ENCODE results near the gene FUT2. TPM values are rescaled to one million over a fixed set of nuclear protein-coding genes. Genes with fewer than 3 reads are reported as not detected.
"Not testable (repeated sequence)": the region's sequence is repeated elsewhere in the genome, so short reads cannot be mapped to it uniquely, and the experiment has no call there.

FUT2 gene
- total RNA-seq, 1 experiment from 2014 or later: not detected

GRCh38 chr19:48665786-48666185, 30.0 kb upstream of the FUT2 start:
- no peaks in the 10 kb centered on the region for H3K36me3 ChIP-seq
- no peaks in the 10 kb centered on the region for H3K9me3 ChIP-seq
- DNase-seq: no peak
- no peaks in the 10 kb centered on the region for H3K27me3 ChIP-seq
- no peak overlapping the region for H3K4me3 ChIP-seq

- Histone ChIP-seq H3K9me3 (no peaks in the 10 kb centered on the region), H3K4me3 (no peak overlapping the region), H3K27me3 (no peaks in the 10 kb centered on the region), H3K36me3 (no peaks in the 10 kb centered on the region)
- no peak for DNase-seq
These were observed 27.4 kb upstream of the FUT2 start for GRCh38 chr19:48668332-48668731.

GRCh38 chr19:48668761-48669160, 27.0 kb upstream of the FUT2 start:
- Histone ChIP-seq H3K27me3 (no peaks in the 10 kb centered on the region), H3K36me3 (no peaks in the 10 kb centered on the region), H3K9me3 (no peaks in the 10 kb centered on the region), H3K4me3 (no peak overlapping the region)
- DNase-seq: no peak

GRCh38 chr19:48669903-48670668, 25.7 kb upstream of the FUT2 start:
- Histone ChIP-seq H3K9me3 (no peaks in the 10 kb centered on the region), H3K4me3 (no peak overlapping the region), H3K27me3 (no peaks in the 10 kb centered on the region), H3K36me3 (no peaks in the 10 kb centered on the region)
- DNase-seq: no peak

- H3K27me3 ChIP-seq: no peaks in the 10 kb centered on the region
- H3K36me3 ChIP-seq: no peaks in the 10 kb centered on the region
- H3K4me3 ChIP-seq: no peak overlapping the region
- no peaks in the 10 kb centered on the region for H3K9me3 ChIP-seq
- DNase-seq: no peak
These were observed 24.9 kb upstream of the FUT2 start for GRCh38 chr19:48670699-48671445.

- Histone ChIP-seq H3K36me3 (no peaks in the 10 kb centered on the region), H3K4me3 (no peak overlapping the region), H3K27me3 (no peaks in the 10 kb centered on the region), H3K9me3 (no peaks in the 10 kb centered on the region)
- no peak for DNase-seq
These were observed 24.2 kb upstream of the FUT2 start for GRCh38 chr19:48671446-48671995.

GRCh38 chr19:48672994-48673393, 22.8 kb upstream of the FUT2 start, which contains the start of gene NTN5:
NTN5 (minus strand) TSS chr19:48673017; CDS start chr19:48670986, 2,031 bp downstream.
- H3K27me3 ChIP-seq: no peaks in the 10 kb centered on the region
- no peaks in the 10 kb centered on the region for H3K9me3 ChIP-seq
- no peak within 1 kb of the TSS for H3K4me3 ChIP-seq
- H3K36me3 ChIP-seq: no peaks in the 10 kb centered on the region
- DNase-seq: no peak

GRCh38 chr19:48673436-48674100, 22.2 kb upstream of the FUT2 start:
- no peaks in the 10 kb centered on the region for H3K36me3 ChIP-seq
- no peaks in the 10 kb centered on the region for H3K9me3 ChIP-seq
- no peak overlapping the region for H3K4me3 ChIP-seq
- no peak for DNase-seq
- H3K27me3 ChIP-seq: no peaks in the 10 kb centered on the region

GRCh38 chr19:48674216-48674809, 21.5 kb upstream of the FUT2 start:
- no peaks in the 10 kb centered on the region for H3K27me3 ChIP-seq
- H3K36me3 ChIP-seq: no peaks in the 10 kb centered on the region
- H3K4me3 ChIP-seq: no peak overlapping the region
- no peaks in the 10 kb centered on the region for H3K9me3 ChIP-seq
- DNase-seq: no peak

- Histone ChIP-seq H3K4me3 (no peak overlapping the region), H3K36me3 (no peaks in the 10 kb centered on the region), H3K27me3 (no peaks in the 10 kb centered on the region), H3K9me3 (no peaks in the 10 kb centered on the region)
- peak; percentile 80 for DNase-seq
These were observed 20.6 kb upstream of the FUT2 start for GRCh38 chr19:48674921-48675824.

GRCh38 chr19:48676487-48676886, 19.3 kb upstream of the FUT2 start:
- H3K27me3 ChIP-seq: no peaks in the 10 kb centered on the region
- H3K4me3 ChIP-seq: no peak overlapping the region
- no peak for DNase-seq
- H3K9me3 ChIP-seq: no peaks in the 10 kb centered on the region
- no peaks in the 10 kb centered on the region for H3K36me3 ChIP-seq

GRCh38 chr19:48676887-48677286, 18.9 kb upstream of the FUT2 start:
- H3K9me3 ChIP-seq: no peaks in the 10 kb centered on the region
- H3K4me3 ChIP-seq: no peak overlapping the region
- H3K27me3 ChIP-seq: no peaks in the 10 kb centered on the region
- no peaks in the 10 kb centered on the region for H3K36me3 ChIP-seq
- no peak for DNase-seq

- H3K9me3 ChIP-seq: no peaks in the 10 kb centered on the region
- H3K36me3 ChIP-seq: no peaks in the 10 kb centered on the region
- H3K27me3 ChIP-seq: no peaks in the 10 kb centered on the region
- H3K4me3 ChIP-seq: no peak overlapping the region
- DNase-seq: no peak
These were observed 17.6 kb upstream of the FUT2 start for GRCh38 chr19:48678201-48678600.

- H3K9me3 ChIP-seq, H3K36me3 ChIP-seq, DNase-seq, H3K4me3 ChIP-seq, H3K27me3 ChIP-seq: not testable (repeated sequence)
These were observed 15.8 kb upstream of the FUT2 start for GRCh38 chr19:48680006-48680405.

- H3K9me3 ChIP-seq: no peaks in the 10 kb centered on the region
- H3K4me3 ChIP-seq: no peak overlapping the region
- no peaks in the 10 kb centered on the region for H3K36me3 ChIP-seq
- no peaks in the 10 kb centered on the region for H3K27me3 ChIP-seq
- DNase-seq: no peak
These were observed 15.2 kb upstream of the FUT2 start for GRCh38 chr19:48680436-48681126.
